Measurements from ENCODE around the gene C4BPB. TPM values are rescaled to one million over a fixed set of nuclear protein-coding genes. Genes with fewer than 3 reads are reported as not detected.
A peak's percentile ranks its signal among the peaks of the same experiment; 100 is the strongest.

C4BPB gene
- total RNA-seq, 1 donor from 2014 or later: 0.47 TPM

DNA sequence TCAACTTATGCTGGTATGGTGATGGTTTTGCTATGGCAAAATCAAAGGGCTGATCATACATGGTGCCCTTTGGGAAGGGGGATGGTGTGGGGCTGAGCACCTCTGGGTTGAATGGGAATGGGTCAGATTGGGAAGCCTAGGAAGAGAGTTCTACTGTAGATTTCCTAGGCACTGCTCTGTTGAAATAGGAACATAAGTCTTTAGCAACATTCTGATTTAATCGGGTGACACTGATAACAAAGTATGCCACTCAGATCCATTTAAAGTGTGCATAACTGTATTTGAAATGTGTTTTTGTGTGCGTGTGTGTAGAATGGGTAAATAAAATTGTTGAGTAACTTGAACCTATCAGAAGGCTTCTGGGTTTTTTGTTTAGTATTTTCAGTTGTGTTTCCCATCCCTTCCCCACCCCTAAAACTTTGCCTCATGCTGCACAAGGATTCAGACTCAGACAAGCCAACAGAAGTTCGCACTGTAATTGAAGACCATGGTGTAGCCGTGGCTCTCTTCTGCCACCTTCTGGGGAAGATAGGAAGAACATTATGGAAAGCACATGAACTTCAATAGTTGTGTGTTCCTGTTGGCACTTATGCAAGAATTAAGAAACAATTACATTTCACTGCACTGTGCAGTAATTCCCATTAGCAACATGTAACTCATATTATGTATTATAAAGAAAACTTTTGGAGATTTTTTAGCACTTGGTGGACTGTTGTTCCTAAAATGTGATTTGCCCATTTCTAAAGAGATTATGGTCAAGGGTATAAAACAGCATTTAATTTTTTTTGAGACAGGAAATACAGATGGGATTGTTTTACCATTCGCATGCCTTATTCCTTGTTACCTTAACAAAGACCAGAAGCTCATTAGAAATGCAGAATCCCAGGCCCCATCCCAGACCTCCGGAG, 10.9 kb upstream of the C4BPB start:
- peak; percentile 95 for ATAC-seq (ENCODE audit: low read depth)
- no peaks in the 10 kb centered on the region for H3K27me3 Mint-ChIP-seq

DNA sequence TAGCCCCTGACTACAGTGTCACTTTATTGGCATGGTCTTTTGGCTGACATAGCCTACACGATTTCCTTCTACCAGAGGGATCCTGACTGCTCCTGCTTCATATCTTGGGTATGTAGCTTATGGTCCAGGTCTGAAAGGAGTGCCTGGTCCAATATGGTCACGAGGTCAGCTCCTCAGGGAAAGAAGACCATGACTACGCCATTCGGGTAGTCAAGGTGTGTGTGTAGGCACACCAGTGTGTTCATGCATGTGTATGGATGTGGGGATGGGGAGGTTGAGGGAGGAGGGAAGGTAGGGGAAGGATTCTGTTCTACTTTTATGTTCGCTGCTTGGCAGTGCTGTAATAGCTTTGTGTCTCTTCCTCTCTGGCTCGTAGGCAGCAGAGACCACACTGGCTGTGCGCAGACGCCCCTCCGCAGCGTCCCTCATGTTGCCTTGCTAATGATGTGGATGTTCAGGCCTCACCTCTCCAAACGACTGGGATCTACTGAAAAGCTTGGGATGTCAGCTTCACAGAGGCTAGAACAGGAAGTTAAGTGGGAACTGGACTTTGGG, 10.0 kb upstream of the C4BPB start:
- DNase-seq (no peak), ATAC-seq (ENCODE audit: low read depth) (no peak)
- intact Hi-C loops (cut with micrococcal nuclease): loop anchor here (5.0 kb wide), 2 partner anchors 71 to 351 kb away; no protein-coding TSS in a partner anchor
- TF ChIP-seq, protein P1, sequence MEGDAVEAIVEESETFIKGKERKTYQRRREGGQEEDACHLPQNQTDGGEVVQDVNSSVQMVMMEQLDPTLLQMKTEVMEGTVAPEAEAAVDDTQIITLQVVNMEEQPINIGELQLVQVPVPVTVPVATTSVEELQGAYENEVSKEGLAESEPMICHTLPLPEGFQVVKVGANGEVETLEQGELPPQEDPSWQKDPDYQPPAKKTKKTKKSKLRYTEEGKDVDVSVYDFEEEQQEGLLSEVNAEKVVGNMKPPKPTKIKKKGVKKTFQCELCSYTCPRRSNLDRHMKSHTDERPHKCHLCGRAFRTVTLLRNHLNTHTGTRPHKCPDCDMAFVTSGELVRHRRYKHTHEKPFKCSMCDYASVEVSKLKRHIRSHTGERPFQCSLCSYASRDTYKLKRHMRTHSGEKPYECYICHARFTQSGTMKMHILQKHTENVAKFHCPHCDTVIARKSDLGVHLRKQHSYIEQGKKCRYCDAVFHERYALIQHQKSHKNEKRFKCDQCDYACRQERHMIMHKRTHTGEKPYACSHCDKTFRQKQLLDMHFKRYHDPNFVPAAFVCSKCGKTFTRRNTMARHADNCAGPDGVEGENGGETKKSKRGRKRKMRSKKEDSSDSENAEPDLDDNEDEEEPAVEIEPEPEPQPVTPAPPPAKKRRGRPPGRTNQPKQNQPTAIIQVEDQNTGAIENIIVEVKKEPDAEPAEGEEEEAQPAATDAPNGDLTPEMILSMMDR (IDR thresholded peaks at IDR 0.05): no peak
- ChIA-PET CTCF (interaction anchor here (0.7 to 14.6 kb wide), 7 partner anchors 10 to 421 kb away, joined by 3 to 174 read pairs (median 7); partner anchors contain the start of genes C4BPB, CR1 and PFKFB2), POLR2A (interaction anchor here (1.0 kb wide), 1 partner anchor 26 kb away, joined by 3 read pairs; the partner anchor contains the start of gene PFKFB2)
- no peak overlapping the region for H3K27ac Mint-ChIP-seq
- H3K9me3 Mint-ChIP-seq: no peaks in the 10 kb centered on the region
- no peak overlapping the region for H3K4me3 Mint-ChIP-seq
- H3K27me3 Mint-ChIP-seq: no peaks in the 10 kb centered on the region
- H3K36me3 Mint-ChIP-seq (ENCODE audit: low read depth): peaks cover 7% of the 10 kb centered on the region
- no peaks in the 10 kb centered on the region for H3K4me1 Mint-ChIP-seq

More for the DNA sequence above, 10.9 kb upstream of the C4BPB start:
- H3K9me3 Mint-ChIP-seq: no peaks in the 10 kb centered on the region
- H3K4me3 Mint-ChIP-seq: no peak overlapping the region
- TF ChIP-seq, protein P1 (IDR thresholded peaks at IDR 0.05): no peak
- H3K4me1 Mint-ChIP-seq: no peaks in the 10 kb centered on the region
- CTCF ChIA-PET: interaction anchor here (0.6 to 14.6 kb wide), 9 partner anchors 18 to 801 kb away, joined by 3 to 174 read pairs (median 4); partner anchors contain the start of genes CR1 and PFKFB2
- H3K36me3 Mint-ChIP-seq (ENCODE audit: low read depth): peaks cover 14% of the 10 kb centered on the region
- intact Hi-C loops (cut with micrococcal nuclease): loop anchor here (1.0 to 5.0 kb wide), 5 partner anchors 27 to 443 kb away; no protein-coding TSS in a partner anchor
- no peak for DNase-seq
- H3K27ac Mint-ChIP-seq: no peak overlapping the region
- POLR2A ChIA-PET: no interaction called here

DNA sequence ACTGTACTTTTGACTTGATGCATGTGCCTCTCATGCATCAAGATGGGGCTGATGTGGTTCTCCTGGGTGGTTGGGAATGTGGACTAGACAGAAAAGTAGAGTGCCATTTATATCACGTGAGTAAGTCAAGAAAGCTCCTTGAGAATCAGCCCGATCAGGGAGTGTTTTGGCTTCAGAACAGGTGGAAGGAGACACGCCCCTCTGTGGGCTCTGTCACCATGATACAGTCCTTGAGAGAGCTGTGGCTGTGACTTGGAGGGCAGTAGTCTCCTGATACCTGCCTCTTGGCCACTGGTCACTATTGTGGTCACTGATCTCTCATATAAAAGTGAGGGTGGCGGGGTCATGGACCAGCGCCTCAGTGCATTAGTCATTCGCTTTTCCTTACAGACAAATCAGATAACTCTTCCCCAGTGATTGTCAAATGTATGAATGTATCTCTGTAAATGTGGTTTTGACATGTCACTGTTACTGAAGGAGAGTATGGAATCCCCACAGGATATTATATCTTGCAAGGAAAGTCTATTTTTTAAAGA, 8.9 kb upstream of the C4BPB start:
- intact Hi-C loops (cut with micrococcal nuclease): loop anchor here (5.0 kb wide), 3 partner anchors 72 to 352 kb away; no protein-coding TSS in a partner anchor
- Mint-ChIP-seq H3K4me3 (no peak overlapping the region), H3K36me3 (ENCODE audit: low read depth) (peaks cover 4% of the 10 kb centered on the region), H3K4me1 (peaks cover 3% of the 10 kb centered on the region), H3K9me3 (no peaks in the 10 kb centered on the region), H3K27ac (no peak overlapping the region), H3K27me3 (peaks cover 2% of the 10 kb centered on the region)
- no peak for ATAC-seq (ENCODE audit: low read depth)
- TF ChIP-seq, protein P1 (IDR thresholded peaks at IDR 0.05): no peak
- ChIA-PET CTCF (interaction anchor here (0.8 to 14.6 kb wide), 7 partner anchors 9 to 420 kb away, joined by 3 to 174 read pairs (median 7); partner anchors contain the start of genes C4BPB, CD55 and CR1), POLR2A (interaction anchor here (1.0 kb wide), 1 partner anchor 27 kb away, joined by 3 read pairs; the partner anchor contains the start of gene PFKFB2)
- DNase-seq: no peak

DNA sequence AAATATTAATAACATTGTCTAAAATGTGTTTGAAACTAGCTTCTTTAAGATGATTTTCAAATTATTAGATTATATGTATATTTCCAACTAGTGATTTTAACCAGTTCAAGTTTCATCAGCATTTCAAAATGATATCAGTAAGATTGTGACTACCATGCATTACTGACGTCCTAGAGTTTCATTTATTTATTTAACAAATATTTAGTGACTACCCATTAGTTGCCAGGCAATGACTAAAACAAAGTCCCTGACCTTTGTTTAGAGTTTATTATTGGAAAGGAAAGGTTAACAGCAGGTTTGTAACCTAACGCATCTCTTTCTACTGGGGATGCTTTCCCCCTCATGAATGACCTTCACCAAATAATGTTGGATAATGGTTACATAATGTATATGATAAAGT, 7.6 kb upstream of the C4BPB start:
- no peak overlapping the region for H3K4me3 Mint-ChIP-seq
- ATAC-seq (ENCODE audit: low read depth) (no peak), DNase-seq (no peak)
- POLR2A ChIA-PET: no interaction called here
- H3K27ac Mint-ChIP-seq: no peak overlapping the region
- no peaks in the 10 kb centered on the region for H3K9me3 Mint-ChIP-seq
- peaks cover 2% of the 10 kb centered on the region for H3K27me3 Mint-ChIP-seq
- H3K4me1 Mint-ChIP-seq: peaks cover 5% of the 10 kb centered on the region
- H3K36me3 Mint-ChIP-seq (ENCODE audit: low read depth): no peaks in the 10 kb centered on the region
- intact Hi-C loops (cut with micrococcal nuclease): loop anchor here (5.0 kb wide), 1 partner anchor 256 kb away; no protein-coding TSS in a partner anchor
- TF ChIP-seq, protein P1 (IDR thresholded peaks at IDR 0.05): no peak
- CTCF ChIA-PET: interaction anchor here (8.4 to 14.6 kb wide), 2 partner anchors 325 to 419 kb away, joined by 146 to 174 read pairs; partner anchors contain the start of gene CR1

Data from activated B cell treated with CpG ODN at 0.5 μM for 24 hours (primary cell).